ENCODE measurements around the gene C1orf105. TPM values are rescaled to one million over a fixed set of nuclear protein-coding genes. Genes with fewer than 3 reads are reported as not detected.

The C1orf105 gene
- total and polyA plus RNA-seq, 2 experiments from 2014 or later: 3.2 to 21.5 TPM

GRCh38 chr1:172457479-172458130 is 37.1 kb downstream of the C1orf105 start:
- H3K4me3 ChIP-seq: no peak overlapping the region
- no peak for TF ChIP-seq CTCF (IDR thresholded peaks at IDR 0.05; ENCODE audit: low read depth, low read length)
- no peaks in the 10 kb centered on the region for H3K27me3 ChIP-seq
- H3K4me1 ChIP-seq (ENCODE audit: low read depth): peaks cover 25% of the 10 kb centered on the region
- H3K27ac ChIP-seq: no peak overlapping the region
- no peak for DNase-seq (ENCODE audit: low read depth in 1 of 2, low spot score in 1 of 2)
- no peaks in the 10 kb centered on the region for H3K9me3 ChIP-seq (ENCODE audit: low read depth)
- no peaks in the 10 kb centered on the region for H3K36me3 ChIP-seq

DNA sequence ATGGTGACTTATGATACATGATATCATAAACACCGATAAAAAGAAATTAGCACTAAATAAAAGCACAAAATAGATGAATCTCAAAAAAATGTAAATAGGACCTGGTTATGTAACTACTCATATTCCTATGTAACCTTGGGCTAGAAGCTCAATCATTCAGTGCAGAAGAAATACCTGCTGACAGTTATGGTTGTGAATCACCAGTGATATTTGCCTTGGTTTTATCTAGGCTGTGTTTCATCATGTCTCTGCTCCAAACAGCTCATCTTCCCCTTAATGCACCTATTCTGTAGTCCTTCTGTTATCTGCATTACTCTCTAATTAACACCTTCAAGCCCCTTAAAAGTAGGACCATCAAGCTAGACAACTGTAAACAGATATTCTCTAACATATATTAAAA is 39.7 kb downstream of the C1orf105 start:
- no peaks in the 10 kb centered on the region for H3K27me3 ChIP-seq
- no peaks in the 10 kb centered on the region for H3K9me3 ChIP-seq (ENCODE audit: low read depth)
- no peak overlapping the region for H3K27ac ChIP-seq
- no peak for TF ChIP-seq CTCF (IDR thresholded peaks at IDR 0.05; ENCODE audit: low read depth, low read length)
- peaks cover 11% of the 10 kb centered on the region for H3K4me1 ChIP-seq (ENCODE audit: low read depth)
- no peak overlapping the region for H3K4me3 ChIP-seq
- no peaks in the 10 kb centered on the region for H3K36me3 ChIP-seq
- no peak for DNase-seq (ENCODE audit: low read depth in 1 of 2, low spot score in 1 of 2)

- DNase-seq (ENCODE audit: low read depth in 1 of 2, low spot score in 1 of 2): no peak
These were observed 40.4 kb downstream of the C1orf105 start for GRCh38 chr1:172460887-172461315.

DNA sequence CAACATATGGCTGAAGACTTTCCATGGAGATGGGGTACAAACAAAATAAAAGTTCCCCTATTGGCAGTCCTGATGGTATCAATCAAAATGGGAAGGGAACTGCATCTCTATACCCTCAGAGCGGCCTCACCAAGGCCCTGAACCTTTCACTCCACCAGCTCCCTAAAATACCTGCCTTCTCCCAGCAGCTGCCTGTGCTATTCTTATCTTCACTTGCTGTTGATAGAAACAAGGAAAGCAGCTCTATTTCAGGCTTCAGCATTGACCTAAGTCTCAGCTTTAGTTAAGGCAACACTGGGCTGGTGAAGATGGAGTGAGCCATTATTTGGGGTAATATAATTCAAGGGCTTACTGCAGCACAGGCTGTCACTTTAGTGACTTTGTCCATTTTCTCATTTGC is 45.1 kb downstream of the C1orf105 start:
- Histone ChIP-seq H3K4me3 (no peak overlapping the region), H3K27me3 (no peaks in the 10 kb centered on the region), H3K36me3 (no peaks in the 10 kb centered on the region), H3K4me1 (ENCODE audit: low read depth) (peaks cover 32% of the 10 kb centered on the region), H3K9me3 (ENCODE audit: low read depth) (no peaks in the 10 kb centered on the region), H3K27ac (peak overlapping the region; percentile 89)
- no peak for TF ChIP-seq CTCF (IDR thresholded peaks at IDR 0.05; ENCODE audit: low read depth, low read length)
- DNase-seq (ENCODE audit: low read depth in 1 of 2, low spot score in 1 of 2): peak in 1 of 2 donors; percentile 67

More at GRCh38 chr1:172460887-172461315, 40.4 kb downstream of the C1orf105 start:
- H3K27me3 ChIP-seq: no peaks in the 10 kb centered on the region
- H3K4me1 ChIP-seq (ENCODE audit: low read depth): peaks cover 18% of the 10 kb centered on the region
- H3K36me3 ChIP-seq: no peaks in the 10 kb centered on the region
- TF ChIP-seq CTCF (IDR thresholded peaks at IDR 0.05; ENCODE audit: low read depth, low read length): no peak
- H3K9me3 ChIP-seq (ENCODE audit: low read depth): no peaks in the 10 kb centered on the region
- H3K4me3 ChIP-seq: no peak overlapping the region
- peak overlapping the region; percentile 4 for H3K27ac ChIP-seq

GRCh38 chr1:172466795-172467407 is 46.4 kb downstream of the C1orf105 start:
- Histone ChIP-seq H3K9me3 (ENCODE audit: low read depth) (no peaks in the 10 kb centered on the region), H3K36me3 (no peaks in the 10 kb centered on the region), H3K27me3 (no peaks in the 10 kb centered on the region), H3K4me1 (ENCODE audit: low read depth) (peaks cover 38% of the 10 kb centered on the region), H3K27ac (peak overlapping the region; percentile 89), H3K4me3 (no peak overlapping the region)
- no peak for DNase-seq (ENCODE audit: low read depth in 1 of 2, low spot score in 1 of 2)
- no peak for TF ChIP-seq CTCF (IDR thresholded peaks at IDR 0.05; ENCODE audit: low read depth, low read length)

All from cardiac muscle cell (in vitro differentiated cells and primary cell).